HUES64 (cell line): Measurements from ENCODE around the gene HIPK1.
A peak's percentile ranks its signal among the peaks of the same experiment; 100 is the strongest.

Experiments used
- H3K27ac ChIP-seq: 2 replicates; pipeline ENCODE4 v1.7.0; 2013; ENCODE audit warnings: low read depth, low read length, inconsistent platforms
- H3K27me3 ChIP-seq: 2 replicates; pipeline ENCODE4 v1.6.1; 2013; ENCODE audit warnings: mild to moderate bottlenecking, low read length; ENCODE audit not compliant: insufficient read depth
- H3K36me3 ChIP-seq: 2 replicates; pipeline ENCODE4 v1.6.1; 2013; ENCODE audit warnings: mild to moderate bottlenecking, low read length; ENCODE audit not compliant: insufficient read depth
- H3K4me1 ChIP-seq: 2 replicates; pipeline ENCODE4 v1.6.1; 2013; ENCODE audit warnings: mild to moderate bottlenecking, low read length, moderate library complexity; ENCODE audit not compliant: insufficient read depth
- H3K4me3 ChIP-seq: 2 replicates; pipeline ENCODE4 v1.5.1; 2013; ENCODE audit warnings: mild to moderate bottlenecking, low read length, moderate library complexity
- H3K9ac ChIP-seq: 2 replicates; pipeline ENCODE4 v1.6.1; 2013; ENCODE audit warnings: mild to moderate bottlenecking, low read depth, low read length
- H3K9me3 ChIP-seq: 2 replicates; pipeline ENCODE4 v1.6.1; 2013; ENCODE audit warnings: low read depth, low read length; ENCODE audit not compliant: insufficient read depth
- WGBS: fragments of 150-250, 120-280 bp; methylation state at CpG from one replicate; pipeline ENCODE4 v1.1.7; 2013; ENCODE audit warnings: missing lambda C conversion rate; 5-methylcytosine and 5-hydroxymethylcytosine counted together

The HIPK1 gene

DNA sequence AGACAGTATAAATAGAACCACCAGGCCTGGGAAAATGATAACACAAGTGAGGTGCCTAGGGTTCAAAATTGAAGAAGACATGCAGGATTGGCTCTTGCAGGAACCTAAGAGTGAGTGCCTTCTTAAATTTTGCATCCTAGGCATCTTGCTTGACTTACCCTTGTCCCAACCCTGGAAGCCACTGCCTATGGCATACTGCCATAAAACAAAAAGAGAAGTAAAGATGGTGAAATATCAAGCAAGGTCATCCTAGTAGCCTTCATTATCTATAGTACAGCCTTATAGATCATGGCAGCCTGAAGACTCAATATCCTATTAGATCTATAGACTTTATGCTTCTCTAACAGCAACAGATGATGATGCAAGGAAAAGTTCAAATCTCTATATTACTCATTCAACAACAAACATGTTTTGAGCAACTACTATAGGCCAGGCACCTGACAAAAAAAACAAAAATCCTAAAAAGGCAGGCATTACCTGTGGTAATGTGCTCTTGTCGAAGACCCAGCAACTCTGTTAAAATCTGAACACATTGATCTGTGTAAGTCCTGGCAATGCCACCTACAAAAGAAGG is 30.8 kb upstream of the HIPK1 start:
- 81% methylated on average over 1 of the region's 1 CpG for WGBS
- no peaks in the 10 kb centered on the region for H3K4me1 ChIP-seq
- H3K27ac ChIP-seq: no peak overlapping the region
- no peak overlapping the region for H3K4me3 ChIP-seq
- H3K9me3 ChIP-seq: no peaks in the 10 kb centered on the region
- no peaks in the 10 kb centered on the region for H3K27me3 ChIP-seq
- H3K9ac ChIP-seq: no peak overlapping the region
- H3K36me3 ChIP-seq: peaks cover 66% of the 10 kb centered on the region

- Histone ChIP-seq H3K36me3 (peaks cover 66% of the 10 kb centered on the region), H3K4me1 (peaks cover 4% of the 10 kb centered on the region; the same call in 1 of the 2 replicates), H3K27ac (no peak overlapping the region), H3K9me3 (no peaks in the 10 kb centered on the region), H3K9ac (no peak overlapping the region), H3K4me3 (no peak overlapping the region), H3K27me3 (no peaks in the 10 kb centered on the region)
These were observed 30.0 kb upstream of the HIPK1 start for GRCh38 chr1:113899111-113899510.

GRCh38 chr1:113901191-113901590 is 27.9 kb upstream of the HIPK1 start:
- 91% methylated on average over 3 of the region's 3 CpGs for WGBS
- Histone ChIP-seq H3K27me3 (no peaks in the 10 kb centered on the region), H3K4me3 (no peak overlapping the region), H3K4me1 (peaks cover 5% of the 10 kb centered on the region; the same call in 1 of the 2 replicates), H3K9me3 (no peaks in the 10 kb centered on the region), H3K9ac (no peak overlapping the region), H3K27ac (no peak overlapping the region), H3K36me3 (peaks cover 49% of the 10 kb centered on the region)

DNA sequence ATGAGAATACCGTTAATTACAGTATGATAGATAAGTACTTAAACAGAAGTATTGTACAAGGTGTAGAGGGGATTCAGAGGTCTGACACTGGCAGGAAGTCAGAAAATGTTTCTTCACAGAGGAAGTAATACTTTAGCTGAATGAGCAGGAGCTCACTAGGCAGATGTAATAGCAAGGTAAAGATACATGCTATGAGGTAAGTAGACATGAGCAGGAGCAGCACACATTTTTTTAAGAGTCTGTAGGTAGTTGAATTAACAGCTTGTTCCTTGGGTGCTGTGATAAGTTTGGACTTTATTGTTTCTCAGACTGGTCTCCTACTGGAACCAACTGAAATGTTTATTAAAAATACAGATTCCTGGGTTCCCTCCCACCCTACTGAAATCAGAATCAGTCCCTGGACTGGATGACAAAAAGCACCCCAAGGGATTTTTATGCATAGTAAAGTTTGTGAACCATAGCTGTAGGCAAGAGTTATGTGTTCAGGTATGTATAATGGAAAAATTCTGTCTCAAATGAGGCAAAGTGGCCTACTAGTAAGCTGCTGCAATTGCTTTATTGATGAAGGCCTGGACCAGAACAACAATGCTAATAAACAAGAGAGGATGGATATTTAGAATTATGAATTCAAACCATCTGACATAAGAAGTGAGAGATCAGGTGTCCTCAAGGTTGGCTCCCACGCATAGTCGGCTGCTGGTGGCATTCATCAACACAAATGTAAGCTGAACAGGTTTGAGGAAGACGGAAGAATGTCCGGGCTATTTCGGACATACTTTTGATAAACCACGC is 25.4 kb upstream of the HIPK1 start:
- Histone ChIP-seq H3K36me3 (peaks cover 38% of the 10 kb centered on the region), H3K4me1 (peaks cover 5% of the 10 kb centered on the region; the same call in 1 of the 2 replicates), H3K4me3 (peak overlapping the region; percentile 98), H3K9ac (peak overlapping the region; percentile 72; the same call in 1 of the 2 replicates), H3K27ac (no peak overlapping the region), H3K27me3 (no peaks in the 10 kb centered on the region), H3K9me3 (no peaks in the 10 kb centered on the region)
- WGBS: 72% methylated on average over 7 of the region's 7 CpGs

- Histone ChIP-seq H3K36me3 (peaks cover 38% of the 10 kb centered on the region), H3K27ac (peak overlapping the region; percentile 74; the same call in 1 of the 2 replicates), H3K4me1 (peaks cover 5% of the 10 kb centered on the region; the same call in 1 of the 2 replicates), H3K9me3 (no peaks in the 10 kb centered on the region), H3K27me3 (no peaks in the 10 kb centered on the region), H3K9ac (peak overlapping the region; percentile 72), H3K4me3 (peak overlapping the region; percentile 98)
- WGBS: 5% methylated on average over 11 of the region's 11 CpGs
These were observed 24.8 kb upstream of the HIPK1 start for GRCh38 chr1:113904293-113904673.

- Histone ChIP-seq H3K36me3 (peaks cover 38% of the 10 kb centered on the region), H3K27ac (peak within 1 kb of the TSS; percentile 84), H3K4me3 (peak within 1 kb of the TSS; percentile 98), H3K4me1 (peaks cover 5% of the 10 kb centered on the region; the same call in 1 of the 2 replicates), H3K9ac (peak within 1 kb of the TSS; percentile 89), H3K27me3 (no peaks in the 10 kb centered on the region), H3K9me3 (no peaks in the 10 kb centered on the region)
- WGBS: under 1% methylated on average over 67 of the region's 67 CpGs
These were observed 24.3 kb upstream of the HIPK1 start, which contains the start of the genes AP4B1 and DCLRE1B for GRCh38 chr1:113904674-113905434. AP4B1 (minus strand) TSS chr1:113904799; CDS start chr1:113904717, 82 bp downstream. DCLRE1B (plus strand) TSS chr1:113905326; CDS start chr1:113905587, 261 bp downstream.

GRCh38 chr1:113905435-113905861 is 23.7 kb upstream of the HIPK1 start:
- H3K4me1 ChIP-seq: peaks cover 5% of the 10 kb centered on the region; the same call in 1 of the 2 replicates
- peak overlapping the region; percentile 98 for H3K4me3 ChIP-seq
- no peaks in the 10 kb centered on the region for H3K9me3 ChIP-seq
- H3K27me3 ChIP-seq: no peaks in the 10 kb centered on the region
- under 1% methylated on average over 17 of the region's 17 CpGs for WGBS
- H3K9ac ChIP-seq: peak overlapping the region; percentile 89
- peaks cover 38% of the 10 kb centered on the region for H3K36me3 ChIP-seq
- H3K27ac ChIP-seq: peak overlapping the region; percentile 84

GRCh38 chr1:113912594-113913311 is 16.4 kb upstream of the HIPK1 start:
- Histone ChIP-seq H3K9ac (no peak overlapping the region), H3K27ac (no peak overlapping the region), H3K4me1 (no peaks in the 10 kb centered on the region), H3K27me3 (no peaks in the 10 kb centered on the region), H3K4me3 (no peak overlapping the region), H3K36me3 (peaks cover 52% of the 10 kb centered on the region), H3K9me3 (no peaks in the 10 kb centered on the region)
- 94% methylated on average over 6 of the region's 6 CpGs for WGBS

- Histone ChIP-seq H3K9ac (no peak overlapping the region; the same call in 1 of the 2 replicates), H3K9me3 (no peaks in the 10 kb centered on the region), H3K4me3 (no peak overlapping the region), H3K4me1 (no peaks in the 10 kb centered on the region), H3K36me3 (peaks cover 47% of the 10 kb centered on the region), H3K27me3 (no peaks in the 10 kb centered on the region), H3K27ac (no peak overlapping the region)
- WGBS: 92% methylated on average over 3 of the region's 3 CpGs
These were observed 15.8 kb upstream of the HIPK1 start for GRCh38 chr1:113913312-113913668.

DNA sequence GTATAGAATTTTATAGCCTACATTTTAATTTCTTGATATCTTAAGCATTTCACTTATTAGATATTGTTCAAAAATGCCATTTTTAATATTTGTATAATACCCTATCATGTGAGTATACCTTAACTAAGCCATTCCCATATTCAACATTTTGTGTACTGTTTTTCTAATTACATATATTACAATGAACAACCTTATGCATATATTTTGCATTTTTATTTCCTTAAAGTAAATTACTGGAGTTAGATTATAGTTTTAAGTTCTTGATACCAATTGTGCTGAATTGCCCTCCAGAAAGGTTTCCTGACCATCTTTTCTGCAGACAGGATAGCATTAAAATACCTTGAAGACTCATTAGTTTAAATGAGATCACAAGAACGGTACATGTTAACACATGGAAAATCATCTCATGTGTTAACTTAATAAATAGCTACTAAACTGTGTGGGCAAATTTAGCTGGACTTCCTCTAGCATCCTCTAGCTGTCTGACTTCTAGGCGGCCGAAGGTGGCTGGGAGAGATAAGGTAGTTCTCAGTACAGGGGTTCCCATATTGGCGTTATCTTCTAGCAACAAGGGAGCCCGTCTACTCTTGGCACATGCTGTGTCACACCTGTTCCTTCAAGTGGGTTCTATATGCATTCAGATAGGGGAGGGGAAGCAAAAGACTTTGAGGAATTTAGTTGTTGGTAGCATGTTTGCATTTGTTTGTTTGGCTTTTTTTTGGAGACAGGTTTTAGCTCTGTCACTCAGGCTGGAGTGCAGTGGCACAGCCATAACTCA is 15.0 kb upstream of the HIPK1 start:
- peaks cover 39% of the 10 kb centered on the region for H3K36me3 ChIP-seq
- H3K9ac ChIP-seq: no peak overlapping the region
- H3K27ac ChIP-seq: no peak overlapping the region
- H3K9me3 ChIP-seq: no peaks in the 10 kb centered on the region
- H3K27me3 ChIP-seq: no peaks in the 10 kb centered on the region
- no peak overlapping the region for H3K4me3 ChIP-seq
- WGBS: 97% methylated on average over 5 of the region's 5 CpGs
- no peaks in the 10 kb centered on the region for H3K4me1 ChIP-seq
